Measurements from ENCODE around the gene ERBIN.

DNA sequence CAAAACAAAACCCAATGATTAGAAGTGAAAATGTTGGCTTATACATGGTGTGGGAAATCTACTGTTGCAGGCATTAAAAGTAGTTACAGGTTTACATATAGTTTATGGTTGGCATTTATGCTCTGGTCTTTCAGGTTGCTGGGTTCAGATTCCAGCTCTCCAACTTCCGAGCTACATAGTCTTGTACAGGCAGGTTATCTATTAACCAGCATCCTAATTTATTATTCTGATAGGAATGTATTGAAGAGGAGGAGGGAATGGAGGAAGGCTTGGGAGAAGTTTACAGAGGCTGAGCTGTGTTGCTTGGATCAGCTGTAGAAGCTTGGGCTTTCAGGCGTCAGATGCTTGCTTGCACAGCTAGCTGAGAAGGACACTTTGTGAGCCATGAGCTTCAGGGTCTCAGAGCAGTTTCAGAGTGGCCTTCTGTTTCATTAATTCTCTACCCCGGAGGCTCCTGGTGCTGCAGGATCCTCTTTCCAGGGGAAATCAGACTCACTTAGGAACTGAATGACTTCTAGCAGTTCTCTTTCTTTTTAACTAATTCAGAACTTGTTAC, 11.7 kb upstream of the ERBIN start:
- TF ChIP-seq CTCF (IDR thresholded peaks at IDR 0.05) (no peak), POLR2A (IDR thresholded peaks at IDR 0.05) (no peak)

All from esophagus squamous epithelium (tissue), 4 donors.